Lower leg skin (tissue), 3 donors: ENCODE results near the gene GPR137C.

ENCODE experiments used
- CTCF ChIP-seq, 3 donors: fragments of 450-650 bp; IDR thresholded peaks; one replicate each; pipeline ENCODE4 v1.5.1; 2016; ENCODE audit warnings: antibody characterized with exemption in 3 of 3, mild to moderate bottlenecking in 3 of 3, moderate library complexity in 2 of 3
- POLR2A ChIP-seq, 2 donors: fragments of 450-650 bp; IDR thresholded peaks; one replicate each; pipeline ENCODE4 v1.6.1; 2016 to 2017; ENCODE audit warnings: antibody characterized with exemption in 2 of 2, mild to moderate bottlenecking in 1 of 2, moderate library complexity in 1 of 2

GRCh38 chr14:52553002-52553670 lies 500 bp downstream of the GPR137C start:
- TF ChIP-seq CTCF (IDR thresholded peaks at IDR 0.05) (no peak), POLR2A (IDR thresholded peaks at IDR 0.05) (no peak)
